SK-N-SH (cell line): ENCODE results near the gene STEAP1. TPM values are rescaled to one million over a fixed set of nuclear protein-coding genes. Genes with fewer than 3 reads are reported as not detected.
"Not testable (repeated sequence)": the region's sequence is repeated elsewhere in the genome, so short reads cannot be mapped to it uniquely, and the experiment has no call there.

Experiments
- CTCF ChIA-PET: fragments of 300-600, 350-600 bp; formaldehyde crosslinking; extraction: SDS; loops from one replicate; lab custom pipeline; 2021; lab: Yijun Ruan, JAX
- POLR2A ChIA-PET: fragments of 350-600 bp; sonication (Branson Sonifier 250); formaldehyde crosslinking; extraction: SDS; loops from one replicate; lab custom pipeline; 2020; ENCODE audit warnings: antibody characterized with exemption, inconsistent platforms; lab: Yijun Ruan, JAX
- DNase-seq: peaks from one replicate; pipeline ENCODE4 v3.0.0; 2012
- H2AFZ ChIP-seq: fragments of 200-600 bp; sonication (generic); 2 replicates; pipeline ENCODE4 v1.8.1; 2016; ENCODE audit warnings: antibody characterized with exemption, mild to moderate bottlenecking, low read depth
- H3F3A ChIP-seq: fragments of 200-600 bp; sonication (generic); replicated peaks from 2 replicates; pipeline ENCODE3; 2016; ENCODE audit warnings: antibody characterized with exemption, mild to moderate bottlenecking; ENCODE audit not compliant: insufficient read depth
- H3K27ac ChIP-seq, 2 experiments: fragments of 200-500 bp in 1 of 2; fragments of 200-600 bp in 1 of 2; sonication (Bioruptor generic) in 1 of 2; sonication (generic), shearing (Covaris generic) in 1 of 2; 2 replicates each; pipeline versions ENCODE4 v1.5.1 to v1.6.1; 2014 to 2016; ENCODE audit warnings: low read depth in 2 of 2, inconsistent platforms in 1 of 2, low read length in 1 of 2, mild to moderate bottlenecking in 1 of 2, mixed read lengths in 1 of 2
- H3K27me3 ChIP-seq: fragments of 200-600 bp; sonication (generic), shearing (Covaris generic); 2 replicates; pipeline ENCODE4 v1.6.1; 2016; ENCODE audit warnings: mixed run types; ENCODE audit not compliant: insufficient read depth
- H3K36me3 ChIP-seq, 2 experiments: fragments of 200-500 bp in 1 of 2; fragments of 200-600 bp in 1 of 2; sonication (Bioruptor generic) in 1 of 2; sonication (generic) in 1 of 2; replicated peaks in 1 of 2; 2 replicates each; pipeline versions ENCODE3 to v1.5.1; 2014 to 2016; ENCODE audit warnings: low read length in 1 of 2, mild to moderate bottlenecking in 1 of 2; ENCODE audit not compliant: insufficient read depth in 2 of 2, control insufficient read depth in 1 of 2
- H3K4me1 ChIP-seq, 2 experiments: fragments of 200-500 bp in 1 of 2; fragments of 200-600 bp in 1 of 2; sonication (Bioruptor generic) in 1 of 2; sonication (generic), shearing (Covaris generic) in 1 of 2; 2 replicates each; pipeline versions ENCODE4 v1.5.1 to v1.6.1; 2014 to 2016; ENCODE audit warnings: low read depth in 1 of 2, low read length in 1 of 2, mixed run types in 1 of 2; ENCODE audit not compliant: insufficient read depth in 2 of 2, control insufficient read depth in 1 of 2
- H3K4me2 ChIP-seq: fragments of 200-600 bp; sonication (generic), shearing (Covaris generic); 2 replicates; pipeline ENCODE4 v1.6.1; 2017; ENCODE audit warnings: mixed run types
- H3K4me3 ChIP-seq, 2 experiments: fragments of 200-500 bp in 1 of 2; fragments of 200-600 bp in 1 of 2; sonication (Bioruptor generic) in 1 of 2; sonication (generic), shearing (Covaris generic) in 1 of 2; 2 replicates each; pipeline versions ENCODE4 v1.5.1 to v1.8.1; 2014 to 2016; ENCODE audit warnings: low read depth in 2 of 2, inconsistent platforms in 1 of 2, low read length in 1 of 2, mild to moderate bottlenecking in 1 of 2, mixed read lengths in 1 of 2, moderate library complexity in 1 of 2
- H3K79me2 ChIP-seq: fragments of 200-600 bp; sonication (generic); 2 replicates; pipeline ENCODE4 v1.8.1; 2017; ENCODE audit warnings: mild to moderate bottlenecking; ENCODE audit not compliant: insufficient read depth
- H3K9ac ChIP-seq: fragments of 200-600 bp; sonication (generic); 2 replicates; pipeline ENCODE4 v1.6.1; 2017; ENCODE audit warnings: mixed run types
- H3K9me2 ChIP-seq: fragments of 200-600 bp; sonication (generic); 2 replicates; pipeline ENCODE4 v1.6.1; 2017; ENCODE audit warnings: mixed run types
- H3K9me3 ChIP-seq: fragments of 200-600 bp; sonication (generic); 2 replicates; pipeline ENCODE4 v1.6.1; 2017; ENCODE audit warnings: mixed run types, mild to moderate bottlenecking, moderate library complexity
- H4K20me1 ChIP-seq: fragments of 200-600 bp; sonication (generic); 2 replicates; pipeline ENCODE4 v1.6.1; 2017; ENCODE audit warnings: mild to moderate bottlenecking, mixed run types; ENCODE audit not compliant: insufficient read depth
- CTCF ChIP-seq: fragments of 200-600 bp; sonication (generic); IDR thresholded peaks from 2 replicates; pipeline ENCODE4 v1.6.1; 2017; ENCODE audit warnings: antibody characterized with exemption, mild to moderate bottlenecking, moderate library complexity
- FOSL2 ChIP-seq: IDR thresholded peaks from 2 replicates; pipeline ENCODE4 v1.4.0; 2012; ENCODE audit warnings: low read depth, mild to moderate bottlenecking, moderate library complexity, borderline replicate concordance
- FOXM1 ChIP-seq: IDR thresholded peaks from 2 replicates; pipeline ENCODE4 v1.4.0; 2012; ENCODE audit warnings: low read depth, mild to moderate bottlenecking
- GABPA ChIP-seq: IDR thresholded peaks from 2 replicates; pipeline ENCODE4 v1.4.0; 2012; ENCODE audit warnings: low read depth, mild to moderate bottlenecking
- JUND ChIP-seq: IDR thresholded peaks from 2 replicates; pipeline ENCODE4 v1.4.0; 2012
- MAX ChIP-seq: IDR thresholded peaks from 2 replicates; pipeline ENCODE4 v1.4.0; 2012; ENCODE audit warnings: low read depth
- MEF2A ChIP-seq: IDR thresholded peaks from 2 replicates; pipeline ENCODE4 v1.4.0; 2012; ENCODE audit warnings: low read depth, borderline replicate concordance
- RFX5 ChIP-seq: IDR thresholded peaks from 2 replicates; pipeline ENCODE4 v1.6.1; 2012; ENCODE audit warnings: mild to moderate bottlenecking, improper control_type of control experiment, low read length
- SMC3 ChIP-seq: IDR thresholded peaks from 2 replicates; pipeline ENCODE4 v1.6.1; 2012; ENCODE audit warnings: low read depth, low read length, improper control_type of control experiment
- TAF1 ChIP-seq: IDR thresholded peaks from 2 replicates; pipeline ENCODE4 v1.6.1; 2012; ENCODE audit warnings: low read depth, mild to moderate bottlenecking, low read length, moderate library complexity, borderline replicate concordance
- USF1 ChIP-seq: IDR thresholded peaks from 2 replicates; pipeline ENCODE4 v1.4.0; 2012; ENCODE audit warnings: low read depth, borderline replicate concordance
- USF2 ChIP-seq: fragments of 150-350 bp; IDR thresholded peaks from 2 replicates; pipeline ENCODE4 v1.6.1; 2017; ENCODE audit warnings: antibody characterized with exemption, low read length, low read depth, borderline replicate concordance
- WGBS: methylation state at CpG from one replicate; pipeline ENCODE4 v1.1.6; 2017; ENCODE audit warnings: low lambda C conversion rate; 5-methylcytosine and 5-hydroxymethylcytosine counted together
- polyA plus RNA-seq, 3 experiments: library from polyadenylated mRNA; depleted of rRNA; stranded (reverse); fragments of >200 nt; gene quantifications; 2 replicates each; pipeline ENCODE4 v1.2.3, GENCODE V29; 2012

The STEAP1 gene
- polyA plus RNA-seq, 1 of the 3 experiments (the other 2 are of a cell fraction), result 17.0 TPM

- peak overlapping the region; percentile 73 for H2AFZ ChIP-seq
- H4K20me1 ChIP-seq, H3K9me2 ChIP-seq, POLR2A ChIA-PET, H3K9me3 ChIP-seq, DNase-seq, CTCF ChIA-PET, H3K27me3 ChIP-seq: not testable (repeated sequence)
- WGBS, result 15% methylated on average over 2 of the region's 2 CpGs
- TF ChIP-seq FOSL2 (peak; percentile 57; the same call in 1 of the 2 replicates), JUND (peak; percentile 31; the same call in 1 of the 2 replicates)
- H3F3A ChIP-seq, result peaks cover 30% of the 10 kb centered on the region
- peaks cover 0 to 19% of the 10 kb centered on the region in 2 experiments for H3K36me3 ChIP-seq
- peaks cover 27% of the 10 kb centered on the region for H3K79me2 ChIP-seq
- peak overlapping the region in 1 of 2 experiments; percentile 34; a peak in 2 of 4 replicates for H3K4me3 ChIP-seq
- H3K27ac ChIP-seq, result peak overlapping the region in 1 of 2 experiments; percentile 89; a peak in 2 of 4 replicates
- peak overlapping the region; percentile 27; the same call in 1 of the 2 replicates for H3K9ac ChIP-seq
- H3K4me1 ChIP-seq, result peaks cover 3 to 13% of the 10 kb centered on the region in 2 experiments
- peak overlapping the region; percentile 95 for H3K4me2 ChIP-seq
Measured at GRCh38 chr7:90157331-90157730, 3.1 kb downstream of the STEAP1 start.

- CTCF ChIA-PET, H3K27me3 ChIP-seq, H3K9me3 ChIP-seq, DNase-seq, H3K9me2 ChIP-seq, POLR2A ChIA-PET, H4K20me1 ChIP-seq: not testable (repeated sequence)
- peak; percentile 53 for TF ChIP-seq FOSL2
- Histone ChIP-seq H2AFZ (peak overlapping the region; percentile 84), H3K79me2 (peaks cover 27% of the 10 kb centered on the region), H3K4me1 (peaks cover 3 to 13% of the 10 kb centered on the region in 2 experiments), H3K4me2 (peak overlapping the region; percentile 95; the same call in 1 of the 2 replicates), H3K27ac (peak overlapping the region in 1 of 2 experiments; percentile 89; a peak in 2 of 4 replicates), H3K36me3 (peaks cover 0 to 24% of the 10 kb centered on the region in 2 experiments), H3F3A (peaks cover 30% of the 10 kb centered on the region), H3K4me3 (peak overlapping the region in 1 of 2 experiments; percentile 34; a peak in 2 of 4 replicates), H3K9ac (peak overlapping the region; percentile 27; the same call in 1 of the 2 replicates)
- 34% methylated on average over 4 of the region's 4 CpGs for WGBS
Measured at GRCh38 chr7:90157761-90158350, 3.6 kb downstream of the STEAP1 start.

- peaks cover 0 to 4% of the 10 kb centered on the region in 2 experiments; a peak in 2 of 4 replicates for H3K4me1 ChIP-seq
- H3K27ac ChIP-seq, result no peak overlapping the region
- H3K9me2 ChIP-seq, result no peaks in the 10 kb centered on the region
- ChIA-PET POLR2A (no interaction called here), CTCF (interaction anchor here (0.6 to 3.1 kb wide), 3 partner anchors 9 to 466 kb away, joined by 3 to 15 read pairs (median 3); partner anchors contain the start of gene STEAP1)
- no peaks in the 10 kb centered on the region for H4K20me1 ChIP-seq
- no peak overlapping the region for H3K9ac ChIP-seq
- H3K4me3 ChIP-seq, result no peak overlapping the region
- H3K9me3 ChIP-seq, result 0 out of 2 replicates have a peak, but pooled peaks cover under 1% of the 10 kb centered on the region
- 79% methylated on average over 5 of the region's 5 CpGs for WGBS
- no peak overlapping the region for H3K4me2 ChIP-seq
- H2AFZ ChIP-seq, result no peak overlapping the region
- H3K36me3 ChIP-seq, result peaks cover 0 to 43% of the 10 kb centered on the region in 2 experiments
- no peak for DNase-seq
- H3F3A ChIP-seq, result peaks cover 7% of the 10 kb centered on the region
- H3K27me3 ChIP-seq, result no peaks in the 10 kb centered on the region
- peaks cover 8% of the 10 kb centered on the region for H3K79me2 ChIP-seq
- TF ChIP-seq FOXM1 (no peak), MAX (no peak), TAF1 (no peak), GABPA (no peak), MEF2A (no peak), SMC3 (no peak), USF1 (no peak), USF2 (no peak), CTCF (no peak), RFX5 (no peak)
Measured at GRCh38 chr7:90163534-90163933, 9.3 kb downstream of the STEAP1 start.
